GM10248 (cell line): ENCODE measurements around the gene C20orf141.

ENCODE experiments used
- CTCF ChIA-PET: fragments of 300-600 bp; sonication (Branson Sonifier 250); formaldehyde crosslinking; extraction: SDS; loops from one replicate; lab custom pipeline; 2021; ENCODE audit warnings: antibody characterized with exemption; lab: Yijun Ruan, JAX
- POLR2A ChIA-PET: fragments of 350-650 bp; sonication (Branson Sonifier 250); formaldehyde crosslinking; extraction: SDS; loops from one replicate; lab custom pipeline; 2020; ENCODE audit warnings: antibody characterized with exemption; lab: Yijun Ruan, JAX
- DNase-seq: peaks from one replicate; pipeline ENCODE4 v3.0.0; 2012; ENCODE audit errors: extremely low spot score
- TF ChIP-seq, protein P1 (sequence below): IDR thresholded peaks from 2 replicates; pipeline ENCODE4 v1.5.1; 2012; ENCODE audit warnings: mild to moderate bottlenecking, low read depth; ENCODE audit errors: extremely low read depth, missing control alignments, control extremely low read depth

The C20orf141 gene

DNA sequence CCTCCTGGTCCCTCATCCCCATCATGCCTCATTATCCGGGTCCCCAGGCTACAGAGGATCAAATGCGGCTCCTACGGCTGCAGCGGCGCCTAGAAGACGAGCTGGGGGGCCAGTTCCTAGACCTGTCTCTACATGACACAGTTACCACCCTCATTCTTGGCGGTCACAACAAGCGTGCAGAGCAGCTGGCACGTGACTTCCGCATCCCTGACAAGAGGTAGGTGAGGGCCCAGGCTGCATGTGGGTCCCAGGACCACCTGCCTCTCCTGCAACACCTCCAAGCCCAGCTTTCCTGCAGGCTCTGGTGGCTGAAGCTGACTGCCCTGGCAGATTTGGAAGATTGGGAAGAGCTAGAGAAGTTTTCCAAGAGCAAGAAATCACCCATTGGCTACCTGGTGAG lies 50.3 kb downstream of the C20orf141 start:
- TF ChIP-seq, protein P1, sequence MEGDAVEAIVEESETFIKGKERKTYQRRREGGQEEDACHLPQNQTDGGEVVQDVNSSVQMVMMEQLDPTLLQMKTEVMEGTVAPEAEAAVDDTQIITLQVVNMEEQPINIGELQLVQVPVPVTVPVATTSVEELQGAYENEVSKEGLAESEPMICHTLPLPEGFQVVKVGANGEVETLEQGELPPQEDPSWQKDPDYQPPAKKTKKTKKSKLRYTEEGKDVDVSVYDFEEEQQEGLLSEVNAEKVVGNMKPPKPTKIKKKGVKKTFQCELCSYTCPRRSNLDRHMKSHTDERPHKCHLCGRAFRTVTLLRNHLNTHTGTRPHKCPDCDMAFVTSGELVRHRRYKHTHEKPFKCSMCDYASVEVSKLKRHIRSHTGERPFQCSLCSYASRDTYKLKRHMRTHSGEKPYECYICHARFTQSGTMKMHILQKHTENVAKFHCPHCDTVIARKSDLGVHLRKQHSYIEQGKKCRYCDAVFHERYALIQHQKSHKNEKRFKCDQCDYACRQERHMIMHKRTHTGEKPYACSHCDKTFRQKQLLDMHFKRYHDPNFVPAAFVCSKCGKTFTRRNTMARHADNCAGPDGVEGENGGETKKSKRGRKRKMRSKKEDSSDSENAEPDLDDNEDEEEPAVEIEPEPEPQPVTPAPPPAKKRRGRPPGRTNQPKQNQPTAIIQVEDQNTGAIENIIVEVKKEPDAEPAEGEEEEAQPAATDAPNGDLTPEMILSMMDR: no peak
- DNase-seq: no peak
- POLR2A ChIA-PET: interaction anchor here (0.5 kb wide), 1 partner anchor 82 kb away, joined by 5 read pairs; no protein-coding TSS in a partner anchor
- CTCF ChIA-PET: interaction anchor here (0.9 to 2.0 kb wide), 7 partner anchors 8 to 118 kb away, joined by 3 to 9 read pairs (median 4); partner anchors contain the start of gene PTPRA
